Body of pancreas (tissue), 4 donors: Measurements from ENCODE around the gene CKLF. TPM values are rescaled to one million over a fixed set of nuclear protein-coding genes. Genes with fewer than 3 reads are reported as not detected.

Experiments
- ATAC-seq: fragments of 150-250 bp; one replicate; pipeline ENCODE4 v1.9.1; 2016
- DNase-seq, 4 donors: peaks; one replicate each; pipeline ENCODE4 v3.0.0-alpha.2; 2019
- H3K27ac ChIP-seq, 4 donors: fragments of 200-600 bp; sonication (generic); 1 replicate in 3 of 4; 2 replicates in 1 of 4; pipeline versions ENCODE4 v1.5.1 to v1.6.1; 2016 to 2019; ENCODE audit warnings: mild to moderate bottlenecking in 1 of 4, mixed read lengths in 1 of 4, moderate library complexity in 1 of 4
- H3K27me3 ChIP-seq, 2 donors: fragments of 200-600 bp; sonication (generic); one replicate each; pipeline ENCODE4 v1.6.0; 2016; ENCODE audit warnings: mild to moderate bottlenecking in 1 of 2
- H3K36me3 ChIP-seq, 2 donors: fragments of 200-600 bp; sonication (generic); replicated peaks in 1 of 2; 2 replicates each; pipeline ENCODE4 v1.5.1; 2016; ENCODE audit warnings: low read depth in 2 of 2; ENCODE audit not compliant: insufficient read depth in 1 of 2
- H3K4me1 ChIP-seq: fragments of 200-600 bp; sonication (generic); one replicate; pipeline ENCODE4 v1.6.0; 2016
- H3K4me3 ChIP-seq, 2 donors: fragments of 200-600 bp; sonication (generic); 1 replicate in 1 of 2; 2 replicates in 1 of 2; pipeline ENCODE4 v1.5.1; 2016 to 2019
- H3K9me3 ChIP-seq, 3 donors: fragments of 200-600 bp; sonication (generic); 1 replicate in 2 of 3; 2 replicates in 1 of 3; pipeline ENCODE4 v1.5.1; 2016
- CTCF ChIP-seq, 7 experiments: fragments of 450-650 bp in 4 of 7; fragments of 200-600 bp in 3 of 7; sonication (generic) in 3 of 7; IDR thresholded peaks; one replicate each; pipeline ENCODE4 v1.5.1; 2016 to 2019; ENCODE audit warnings: antibody characterized with exemption in 7 of 7
- POLR2A ChIP-seq, 3 donors: fragments of 450-650 bp; IDR thresholded peaks; one replicate each; pipeline ENCODE4 v1.6.1; 2016; ENCODE audit warnings: antibody characterized with exemption in 3 of 3, mild to moderate bottlenecking in 2 of 3
- WGBS, 2 donors: methylation state at CpG; one replicate each; pipeline ENCODE4 v1.1.5; 2017; 5-methylcytosine and 5-hydroxymethylcytosine counted together
- intact Hi-C: fragments of 100-400 bp; cut with DNase I; formaldehyde crosslinking; loops from one replicate; pipeline ENCODE4 v1.15.1; 2023
- total RNA-seq, 2 donors: library from RNA; depleted of rRNA; stranded (reverse); fragments of >200 nt; gene quantifications; one replicate each; pipeline ENCODE4 v1.1.0, GENCODE V29; 2016

The CKLF gene
- total RNA-seq, 2 donors from 2014 or later: 33.5 TPM; not detected in 1

GRCh38 chr16:66515596-66516508 lies 36.5 kb upstream of the CKLF start:
- Histone ChIP-seq H3K27me3 (no peaks in the 10 kb centered on the region), H3K4me1 (peaks cover 63% of the 10 kb centered on the region), H3K9me3 (no peaks in the 10 kb centered on the region), H3K4me3 (no peak overlapping the region), H3K36me3 (no peaks in the 10 kb centered on the region), H3K27ac (peak overlapping the region; percentile 92 to 100 (median 97))
- ATAC-seq (no peak), DNase-seq (no peak)
- TF ChIP-seq POLR2A (IDR thresholded peaks at IDR 0.05) (no peak), CTCF (IDR thresholded peaks at IDR 0.05) (peak in 4 of 7 experiments; percentile 29 to 38 (median 34))
- intact Hi-C loops: no loop called here
- WGBS, 2 donors: 65 to 69% methylated on average over 12 of the region's 12 CpGs

GRCh38 chr16:66516509-66516807 lies 35.9 kb upstream of the CKLF start:
- intact Hi-C loops: no loop called here
- TF ChIP-seq POLR2A (IDR thresholded peaks at IDR 0.05): no peak
- TF ChIP-seq CTCF (IDR thresholded peaks at IDR 0.05): peak in 1 of 7 experiments; percentile 13
- Histone ChIP-seq H3K9me3 (no peaks in the 10 kb centered on the region), H3K4me1 (peaks cover 56% of the 10 kb centered on the region), H3K27me3 (no peaks in the 10 kb centered on the region), H3K36me3 (no peaks in the 10 kb centered on the region), H3K4me3 (no peak overlapping the region), H3K27ac (peak overlapping the region; percentile 92 to 100 (median 97))
- WGBS, 2 donors: 12% methylated on average over 8 of the region's 8 CpGs
- no peak for DNase-seq
- ATAC-seq: peak; percentile 59

GRCh38 chr16:66516808-66517585 lies 35.4 kb upstream of the CKLF start:
- WGBS, 2 donors: 19 to 35% methylated on average over 12 to 15 of the region's 15 CpGs
- ATAC-seq (peak; percentile 97), DNase-seq (peak; percentile 98 to 100 (median 99))
- peaks cover 51% of the 10 kb centered on the region for H3K4me1 ChIP-seq
- no peaks in the 10 kb centered on the region for H3K36me3 ChIP-seq
- TF ChIP-seq CTCF (IDR thresholded peaks at IDR 0.05): no peak
- TF ChIP-seq POLR2A (IDR thresholded peaks at IDR 0.05): peak in 2 of 3 donors; percentile 69 to 73
- no peaks in the 10 kb centered on the region for H3K9me3 ChIP-seq
- no peaks in the 10 kb centered on the region for H3K27me3 ChIP-seq
- intact Hi-C loops: no loop called here
- H3K27ac ChIP-seq: peak overlapping the region; percentile 95 to 100 (median 99)
- no peak overlapping the region for H3K4me3 ChIP-seq

GRCh38 chr16:66517586-66518263 lies 34.7 kb upstream of the CKLF start:
- intact Hi-C loops: no loop called here
- H3K9me3 ChIP-seq: no peaks in the 10 kb centered on the region
- ATAC-seq: no peak
- peak in 1 of 4 donors; percentile 34 for DNase-seq
- TF ChIP-seq POLR2A (IDR thresholded peaks at IDR 0.05) (no peak), CTCF (IDR thresholded peaks at IDR 0.05) (no peak)
- no peak overlapping the region for H3K4me3 ChIP-seq
- 84 to 91% methylated on average over 8 of the region's 8 CpGs for WGBS, 2 donors
- no peaks in the 10 kb centered on the region for H3K27me3 ChIP-seq
- no peaks in the 10 kb centered on the region for H3K36me3 ChIP-seq
- peaks cover 44% of the 10 kb centered on the region for H3K4me1 ChIP-seq
- H3K27ac ChIP-seq: peak overlapping the region; percentile 95 to 100 (median 99)
